ENCODE results near the gene ATXN1. TPM values are rescaled to one million over a fixed set of nuclear protein-coding genes. Genes with fewer than 3 reads are reported as not detected.
A peak's percentile ranks its signal among the peaks of the same experiment; 100 is the strongest.

The ATXN1 gene
- total and polyA plus RNA-seq, 2 donors from 2014 or later = 4.2 to 58.2 TPM

DNA sequence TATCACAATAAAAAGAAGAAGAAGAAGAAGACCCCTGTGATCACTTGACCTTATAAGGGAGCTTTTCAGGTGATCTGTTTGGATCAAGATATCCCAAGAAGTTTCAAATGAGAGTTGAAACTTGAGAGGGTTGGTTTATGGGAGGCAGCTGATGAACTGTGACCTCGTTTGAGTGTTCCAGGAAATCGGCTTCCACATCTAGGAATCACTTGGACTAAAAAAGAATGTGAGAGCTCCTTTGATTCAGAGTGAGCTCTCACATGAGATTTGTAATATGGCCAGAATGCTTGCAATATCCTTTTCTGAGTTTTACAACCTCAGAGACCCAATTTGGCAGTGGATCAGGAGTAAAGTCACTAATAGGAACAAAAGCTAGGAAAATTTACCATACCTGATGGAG lies 228.1 kb downstream of the ATXN1 start:
- intact Hi-C loops (cut with DNase I) = loop anchor here (10.0 kb wide), 1 partner anchor 122 kb away; no protein-coding TSS in a partner anchor

DNA sequence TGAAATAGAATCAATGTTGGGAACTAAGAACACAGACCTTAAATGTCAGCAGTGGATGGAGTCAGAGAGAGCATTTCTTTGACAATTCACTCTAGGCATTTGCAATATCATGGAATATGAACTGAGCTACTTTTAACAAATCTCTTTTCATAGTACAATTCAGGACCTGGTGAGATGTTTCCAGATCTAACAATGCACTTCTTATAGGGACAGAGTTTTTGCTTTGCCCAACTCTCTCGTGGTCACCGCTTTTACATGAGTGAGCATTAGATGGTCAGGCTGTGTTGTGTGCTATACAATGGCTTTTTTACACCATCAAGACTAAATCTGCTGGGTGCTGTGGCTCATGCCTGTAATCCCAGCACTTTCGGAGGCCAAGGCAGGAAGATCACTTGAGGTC lies 233.6 kb downstream of the ATXN1 start:
- no peaks in the 10 kb centered on the region for H3K36me3 ChIP-seq (ENCODE audit: control insufficient read depth in 2 of 3, insufficient read depth in 3 of 3, low read length in 3 of 3)
- TF ChIP-seq, protein P1, sequence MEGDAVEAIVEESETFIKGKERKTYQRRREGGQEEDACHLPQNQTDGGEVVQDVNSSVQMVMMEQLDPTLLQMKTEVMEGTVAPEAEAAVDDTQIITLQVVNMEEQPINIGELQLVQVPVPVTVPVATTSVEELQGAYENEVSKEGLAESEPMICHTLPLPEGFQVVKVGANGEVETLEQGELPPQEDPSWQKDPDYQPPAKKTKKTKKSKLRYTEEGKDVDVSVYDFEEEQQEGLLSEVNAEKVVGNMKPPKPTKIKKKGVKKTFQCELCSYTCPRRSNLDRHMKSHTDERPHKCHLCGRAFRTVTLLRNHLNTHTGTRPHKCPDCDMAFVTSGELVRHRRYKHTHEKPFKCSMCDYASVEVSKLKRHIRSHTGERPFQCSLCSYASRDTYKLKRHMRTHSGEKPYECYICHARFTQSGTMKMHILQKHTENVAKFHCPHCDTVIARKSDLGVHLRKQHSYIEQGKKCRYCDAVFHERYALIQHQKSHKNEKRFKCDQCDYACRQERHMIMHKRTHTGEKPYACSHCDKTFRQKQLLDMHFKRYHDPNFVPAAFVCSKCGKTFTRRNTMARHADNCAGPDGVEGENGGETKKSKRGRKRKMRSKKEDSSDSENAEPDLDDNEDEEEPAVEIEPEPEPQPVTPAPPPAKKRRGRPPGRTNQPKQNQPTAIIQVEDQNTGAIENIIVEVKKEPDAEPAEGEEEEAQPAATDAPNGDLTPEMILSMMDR (IDR thresholded peaks at IDR 0.05; ENCODE audit: borderline replicate concordance, extremely low read depth, insufficient read depth) = no peak
- H3K9me3 ChIP-seq (ENCODE audit: control insufficient read depth in 2 of 3, insufficient read depth in 1 of 3, low read length in 3 of 3) = no peaks in the 10 kb centered on the region
- intact Hi-C loops (cut with DNase I) = no loop called here
- no peak overlapping the region for H3K9ac ChIP-seq (ENCODE audit: low read length in 3 of 3)
- H3K27ac ChIP-seq (ENCODE audit: low read depth in 2 of 2, low read length in 2 of 2) = no peak overlapping the region
- H3K4me1 ChIP-seq (ENCODE audit: control insufficient read depth in 2 of 3, insufficient read depth in 2 of 3, low read depth in 1 of 3, low read length in 3 of 3) = no peaks in the 10 kb centered on the region
- DNase-seq (no peak), FAIRE-seq (no peak)
- no peak overlapping the region for H3K4me3 ChIP-seq (ENCODE audit: low read length in 3 of 3)
- no peaks in the 10 kb centered on the region for H3K27me3 ChIP-seq (ENCODE audit: control insufficient read depth, insufficient read depth, low read length)

More for the DNA sequence above, 228.1 kb downstream of the ATXN1 start:
- Histone ChIP-seq H3K27me3 (ENCODE audit: control insufficient read depth, insufficient read depth, low read length) (no peaks in the 10 kb centered on the region), H3K9me3 (ENCODE audit: control insufficient read depth in 2 of 3, insufficient read depth in 1 of 3, low read length in 3 of 3) (no peaks in the 10 kb centered on the region), H3K9ac (ENCODE audit: low read length in 3 of 3) (no peak overlapping the region), H3K4me1 (ENCODE audit: control insufficient read depth in 2 of 3, insufficient read depth in 2 of 3, low read depth in 1 of 3, low read length in 3 of 3) (peaks cover 0 to 3% (median 0%) of the 10 kb centered on the region in 3 donors), H3K27ac (ENCODE audit: low read depth in 2 of 2, low read length in 2 of 2) (no peak overlapping the region), H3K36me3 (ENCODE audit: control insufficient read depth in 2 of 3, insufficient read depth in 3 of 3, low read length in 3 of 3) (no peaks in the 10 kb centered on the region), H3K4me3 (ENCODE audit: low read length in 3 of 3) (no peak overlapping the region)
- no peak for FAIRE-seq
- peak in 3 of 5 donors; percentile 43 to 74 (median 73) for DNase-seq
- TF ChIP-seq, protein P1 (IDR thresholded peaks at IDR 0.05; ENCODE audit: borderline replicate concordance, extremely low read depth, insufficient read depth) = no peak

DNA sequence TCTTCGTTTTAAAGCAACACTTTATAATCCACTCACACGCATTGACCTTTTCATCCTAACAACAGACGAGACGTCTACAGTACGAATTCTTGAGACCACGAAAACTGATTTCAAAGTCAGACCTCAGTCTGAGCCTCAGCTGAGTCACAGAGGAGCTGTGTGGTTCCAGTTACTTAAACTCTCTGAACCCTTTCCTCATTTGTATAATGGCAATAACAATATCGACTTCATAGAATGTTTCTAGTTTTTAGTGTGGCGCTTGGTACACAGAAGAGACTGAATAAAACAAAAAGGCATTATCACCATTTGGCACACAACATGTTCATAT lies 236.9 kb downstream of the ATXN1 start:
- Histone ChIP-seq H3K36me3 (ENCODE audit: control insufficient read depth in 2 of 3, insufficient read depth in 3 of 3, low read length in 3 of 3) (peaks cover 0 to 10% (median 9%) of the 10 kb centered on the region in 3 donors), H3K4me3 (ENCODE audit: low read length in 3 of 3) (no peak overlapping the region), H3K27ac (ENCODE audit: low read depth in 2 of 2, low read length in 2 of 2) (no peak overlapping the region), H3K4me1 (ENCODE audit: control insufficient read depth in 2 of 3, insufficient read depth in 2 of 3, low read depth in 1 of 3, low read length in 3 of 3) (no peaks in the 10 kb centered on the region), H3K9me3 (ENCODE audit: control insufficient read depth in 2 of 3, insufficient read depth in 1 of 3, low read length in 3 of 3) (no peaks in the 10 kb centered on the region), H3K9ac (ENCODE audit: low read length in 3 of 3) (no peak overlapping the region), H3K27me3 (ENCODE audit: control insufficient read depth, insufficient read depth, low read length) (no peaks in the 10 kb centered on the region)
- no peak for FAIRE-seq
- TF ChIP-seq, protein P1 (IDR thresholded peaks at IDR 0.05; ENCODE audit: borderline replicate concordance, extremely low read depth, insufficient read depth) = no peak
- intact Hi-C loops (cut with DNase I) = no loop called here
- no peak for DNase-seq
